Astrocyte (in vitro differentiated cells and primary cell): ENCODE measurements around the gene NKAPL.

ENCODE experiments used
- CTCF ChIP-seq: IDR thresholded peaks from 2 replicates; pipeline ENCODE4 v1.5.1; 2011; ENCODE audit warnings: low read depth, mild to moderate bottlenecking, inconsistent platforms, low read length, moderate library complexity; ENCODE audit not compliant: insufficient read depth
- EZH2 ChIP-seq: IDR thresholded peaks from 2 replicates; pipeline ENCODE4 v1.6.1; 2012; ENCODE audit warnings: mild to moderate bottlenecking, low read length, inconsistent platforms; ENCODE audit not compliant: insufficient read depth

GRCh38 chr6:28266962-28267694 is 8.0 kb downstream of the NKAPL start, which contains the start of gene ZSCAN26:
- TF ChIP-seq CTCF (no peak), EZH2 (no peak)
